ENCODE measurements around the gene ZC3H12C. TPM values are rescaled to one million over a fixed set of nuclear protein-coding genes. Genes with fewer than 3 reads are reported as not detected.
A peak's percentile ranks its signal among the peaks of the same experiment; 100 is the strongest.

Gene ZC3H12C
- total RNA-seq, 2 donors from 2014 or later, result 13.6 to 24.8 TPM

DNA sequence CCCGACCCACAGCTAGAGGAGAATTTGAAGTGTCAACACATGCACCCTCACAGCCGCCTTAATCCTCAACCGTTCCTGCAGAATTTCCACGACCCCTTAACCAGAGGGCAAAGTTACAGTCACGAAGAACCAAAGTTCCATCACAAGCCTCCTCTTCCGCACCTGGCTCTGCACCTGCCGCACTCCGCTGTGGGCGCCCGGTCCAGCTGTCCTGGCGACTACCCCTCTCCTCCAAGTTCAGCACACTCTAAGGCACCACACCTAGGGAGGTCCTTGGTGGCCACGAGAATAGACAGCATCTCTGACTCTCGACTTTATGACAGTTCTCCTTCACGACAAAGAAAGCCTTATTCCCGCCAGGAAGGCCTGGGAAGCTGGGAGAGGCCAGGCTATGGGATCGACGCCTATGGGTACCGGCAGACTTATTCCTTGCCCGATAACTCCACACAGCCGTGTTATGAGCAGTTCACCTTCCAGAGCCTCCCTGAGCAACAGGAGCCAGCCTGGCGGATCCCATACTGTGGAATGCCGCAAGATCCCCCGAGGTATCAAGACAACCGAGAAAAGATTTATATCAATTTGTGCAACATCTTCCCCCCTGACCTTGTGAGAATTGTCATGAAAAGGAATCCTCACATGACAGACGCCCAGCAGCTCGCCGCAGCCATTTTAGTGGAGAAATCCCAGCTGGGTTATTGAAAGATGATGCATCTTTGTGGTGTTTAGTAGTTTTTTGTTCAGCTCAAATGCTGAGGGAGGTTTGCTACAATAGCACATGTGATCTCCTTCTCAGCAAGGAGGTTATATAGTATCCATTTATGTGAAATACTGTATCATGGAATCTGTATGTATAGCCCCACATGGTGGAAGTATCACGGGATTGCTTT, 72.1 kb downstream of the ZC3H12C start:
- intact Hi-C loops (cut with DNase I), result no loop called here
- no peak for DNase-seq (ENCODE audit: low spot score)

DNA sequence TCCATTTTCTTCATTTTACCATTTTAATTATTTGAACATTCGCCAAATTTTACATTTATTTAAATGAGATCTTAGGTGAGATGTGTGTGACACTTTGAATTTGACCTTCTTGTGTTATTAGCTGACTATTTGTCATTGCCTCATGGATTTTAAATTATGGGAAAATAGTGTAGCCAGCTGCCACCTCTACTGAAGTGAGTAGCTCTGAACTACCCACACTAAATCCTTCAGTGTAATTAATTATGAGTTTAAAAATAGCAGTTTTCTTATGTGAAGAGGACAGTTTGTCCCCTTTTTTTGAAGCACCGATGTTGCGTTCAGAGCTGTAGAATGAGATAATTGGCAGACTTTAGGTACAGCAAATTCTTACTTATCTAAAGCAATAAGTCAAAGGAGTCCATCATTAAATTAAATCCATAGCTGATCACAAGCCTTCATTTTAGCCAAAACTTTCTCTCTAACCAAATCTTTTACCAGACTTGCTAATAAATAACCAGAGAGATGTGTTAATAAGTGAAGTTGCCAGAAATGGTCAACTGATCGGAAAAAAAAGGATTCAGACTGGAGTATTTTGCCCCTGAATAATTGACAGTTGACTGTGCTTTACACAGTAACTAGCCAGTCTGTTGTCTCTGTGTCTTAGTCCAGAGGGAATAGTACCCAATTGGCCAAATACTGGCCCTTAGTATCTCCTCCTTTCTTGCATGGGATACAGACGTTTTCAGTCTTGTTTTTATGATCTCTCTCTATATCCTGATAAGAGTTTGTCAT, 75.0 kb downstream of the ZC3H12C start:
- no peak for DNase-seq (ENCODE audit: low spot score)
- intact Hi-C loops (cut with DNase I), result no loop called here

- no peak for DNase-seq (ENCODE audit: low spot score)
- intact Hi-C loops (cut with DNase I), result no loop called here
Measured at GRCh38 chr11:110169738-110170137, 76.5 kb downstream of the ZC3H12C start.

DNA sequence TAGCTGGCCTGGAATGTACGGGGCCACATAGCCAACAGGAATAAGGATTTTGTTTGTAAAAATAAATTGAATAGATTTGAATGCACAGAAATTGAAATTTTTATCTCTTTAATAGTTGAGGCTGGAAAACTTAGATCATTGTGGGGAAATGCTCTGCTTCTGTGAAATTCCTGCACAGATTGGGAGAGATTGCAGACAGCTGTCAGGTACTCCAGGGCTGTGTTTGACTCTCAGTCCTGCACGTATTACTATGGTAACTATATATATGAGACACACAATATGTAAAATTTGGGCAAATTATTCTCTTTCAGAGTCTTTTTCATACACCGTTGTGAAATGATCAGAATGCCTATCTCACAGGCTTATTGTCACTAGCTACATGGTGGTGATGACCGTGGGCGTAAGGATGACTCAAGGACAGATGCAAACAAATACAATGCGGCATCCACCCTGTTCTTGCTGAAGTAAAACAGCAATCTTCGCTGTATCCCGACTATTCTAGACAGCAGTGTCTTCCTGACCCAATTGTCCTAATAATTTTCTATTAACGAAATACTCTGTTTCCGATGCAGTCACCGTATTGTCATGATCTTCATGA, 79.4 kb downstream of the ZC3H12C start:
- intact Hi-C loops (cut with DNase I), result no loop called here
- no peak for DNase-seq (ENCODE audit: low spot score)

DNA sequence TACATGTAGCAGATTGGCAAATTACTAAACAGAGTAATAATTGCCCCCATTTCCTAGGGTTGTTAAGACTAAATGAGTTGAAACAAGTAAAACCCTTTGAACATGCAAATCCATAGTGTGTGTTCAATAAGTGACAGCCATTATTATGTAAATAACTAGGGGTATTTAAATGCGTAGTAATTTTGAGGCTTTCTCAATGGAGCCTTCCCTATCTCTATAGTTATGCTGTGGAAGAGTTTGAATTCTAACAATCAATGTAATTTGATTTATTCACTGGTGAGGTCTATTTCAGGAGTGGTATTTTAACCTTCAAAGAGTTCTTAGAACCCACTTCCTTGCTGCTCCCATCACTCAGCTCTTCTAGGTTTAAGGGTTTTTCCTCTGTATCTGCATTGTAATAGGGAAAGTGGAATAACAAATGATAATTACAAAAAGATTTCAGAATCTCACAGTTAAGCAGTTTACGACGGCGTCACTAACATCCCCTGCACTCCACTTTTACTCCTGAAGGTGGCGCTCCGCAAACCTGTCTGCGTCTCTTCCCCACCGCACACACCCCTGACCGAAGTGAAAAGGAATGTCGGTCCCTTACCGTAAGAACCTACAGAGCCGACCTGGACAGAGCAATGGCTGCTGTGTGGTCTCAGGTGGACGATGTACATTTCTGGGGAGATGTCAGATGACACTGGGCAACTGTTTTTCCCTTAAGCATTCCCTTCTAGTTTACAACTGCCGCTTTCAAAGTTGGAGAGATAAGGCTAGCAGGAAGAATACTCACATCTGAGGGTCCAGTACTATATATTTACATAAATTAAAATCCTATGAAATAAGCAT, 80.8 kb downstream of the ZC3H12C start:
- intact Hi-C loops (cut with DNase I), result no loop called here

GRCh38 chr11:110174645-110175310, 81.6 kb downstream of the ZC3H12C start:
- DNase-seq (ENCODE audit: low spot score), result no peak
- intact Hi-C loops (cut with DNase I), result no loop called here

More for the DNA sequence above, 80.8 kb downstream of the ZC3H12C start:
- peak; percentile 85 for DNase-seq (ENCODE audit: low spot score)

DNA sequence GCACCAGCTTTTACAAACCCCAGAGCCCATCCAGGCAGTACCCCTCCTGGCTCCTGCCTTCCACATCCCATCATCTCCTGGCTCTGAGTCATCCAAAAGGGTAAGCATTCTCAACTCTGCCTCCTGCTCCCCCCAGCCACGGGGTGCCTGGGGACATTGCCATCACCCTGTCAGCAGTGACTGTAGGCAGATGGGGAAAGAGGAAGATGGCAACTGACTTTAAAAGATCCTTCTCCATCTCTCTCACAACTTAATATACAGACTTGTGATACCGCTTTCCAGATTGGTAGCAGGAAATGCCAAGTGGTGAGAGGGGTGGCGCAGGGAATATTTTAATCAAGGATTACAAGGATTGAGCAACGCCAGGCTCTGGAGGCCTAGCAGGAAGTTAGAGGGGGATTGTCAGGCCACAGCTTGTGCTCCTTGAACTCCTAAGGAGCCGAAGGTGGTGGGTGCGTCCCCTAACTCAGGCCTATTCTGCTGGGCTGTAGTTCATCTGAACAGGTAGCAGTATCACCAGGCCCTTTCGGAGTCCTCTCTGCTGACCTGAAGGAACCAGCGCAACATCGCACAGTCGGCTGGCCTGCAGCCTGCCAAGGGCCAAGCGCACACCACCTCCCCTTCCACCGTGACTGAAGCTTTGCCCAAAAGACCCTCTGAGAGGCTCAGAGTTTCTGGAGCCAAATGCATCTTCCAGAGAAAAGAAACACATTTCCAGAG, 83.3 kb downstream of the ZC3H12C start:
- intact Hi-C loops (cut with DNase I), result no loop called here
- no peak for DNase-seq (ENCODE audit: low spot score)

DNA sequence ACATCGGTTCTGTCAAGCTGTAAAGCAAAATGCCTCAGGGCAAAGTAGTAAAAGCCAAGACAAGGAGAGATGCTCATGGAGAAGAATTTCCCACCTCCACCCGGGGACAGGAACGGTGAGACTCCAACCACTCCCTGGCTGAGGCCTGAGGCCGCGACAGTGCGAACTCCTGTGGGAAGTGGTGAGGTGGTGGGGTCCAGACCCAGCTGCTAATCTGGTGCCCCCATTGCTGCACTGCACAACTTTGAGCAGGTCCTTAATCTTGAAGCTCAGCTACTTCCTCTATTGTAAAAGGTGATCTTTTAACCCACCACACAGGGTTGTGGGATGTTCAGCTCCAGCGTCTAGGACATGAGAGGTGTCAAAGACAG, 83.9 kb downstream of the ZC3H12C start:
- no peak for DNase-seq (ENCODE audit: low spot score)
- intact Hi-C loops (cut with DNase I), result no loop called here

DNA sequence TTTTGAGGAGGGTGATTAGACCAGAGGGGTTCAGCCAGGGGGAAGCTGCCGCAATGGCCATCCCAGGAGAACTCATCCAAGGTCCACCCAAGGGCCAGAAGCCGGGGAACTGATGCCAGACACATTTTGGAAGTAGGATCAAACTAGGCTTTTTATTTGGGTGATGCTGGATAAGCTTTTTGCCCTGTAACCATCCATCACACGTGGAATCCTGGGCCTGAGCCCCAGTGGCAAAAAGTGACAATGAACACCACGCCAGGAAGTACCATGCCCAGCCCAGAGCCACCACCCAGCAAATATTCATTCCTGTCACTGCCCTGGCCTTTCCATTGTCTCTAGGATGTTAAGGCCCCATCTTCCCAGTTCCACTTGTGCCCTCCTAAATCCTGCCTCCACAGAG, 85.9 kb downstream of the ZC3H12C start:
- no peak for DNase-seq (ENCODE audit: low spot score)

DNA sequence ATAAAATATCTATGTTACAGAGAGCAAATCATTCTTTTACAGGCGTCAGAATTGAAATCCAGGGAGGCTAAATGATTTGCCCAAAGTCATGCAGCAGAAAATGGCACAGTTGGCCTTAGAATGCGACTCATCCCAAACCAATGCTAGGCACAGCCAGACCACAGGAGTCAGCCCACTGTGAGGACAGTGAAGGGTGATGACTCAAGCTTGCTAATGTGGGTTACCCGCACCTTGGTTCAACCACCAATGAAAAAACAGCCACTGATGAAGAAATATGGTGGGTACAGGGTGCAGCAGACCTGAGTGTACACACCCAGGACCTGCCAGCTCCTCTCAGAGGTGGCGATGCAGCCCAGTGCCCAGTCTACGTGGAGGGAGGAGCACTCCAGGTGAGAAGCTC, 89.7 kb downstream of the ZC3H12C start:
- DNase-seq (ENCODE audit: low spot score), result peak; percentile 41
- intact Hi-C loops (cut with DNase I), result no loop called here

More for the DNA sequence above, 85.9 kb downstream of the ZC3H12C start:
- intact Hi-C loops (cut with DNase I), result no loop called here

DNA sequence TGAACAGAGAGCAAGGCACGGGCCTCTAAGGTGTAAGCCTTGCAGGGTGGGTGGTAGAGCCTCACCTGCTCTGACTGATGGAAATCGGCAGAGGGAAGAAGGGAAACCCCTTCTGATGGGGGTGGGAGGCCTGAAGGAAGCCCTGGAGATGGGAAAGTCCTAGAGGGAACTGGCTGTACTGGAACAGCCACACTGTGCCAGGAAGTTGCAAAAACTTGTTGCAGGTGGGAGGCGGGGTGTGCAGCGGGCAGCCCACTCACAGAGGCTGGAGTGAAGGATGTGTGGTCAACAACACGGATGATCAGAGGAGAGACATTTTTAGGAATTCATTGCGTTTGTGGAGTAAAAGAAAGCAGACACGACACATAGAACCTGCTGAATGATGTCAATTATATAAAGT, 91.3 kb downstream of the ZC3H12C start:
- DNase-seq (ENCODE audit: low spot score), result peak; percentile 36
- intact Hi-C loops (cut with DNase I), result no loop called here

DNA sequence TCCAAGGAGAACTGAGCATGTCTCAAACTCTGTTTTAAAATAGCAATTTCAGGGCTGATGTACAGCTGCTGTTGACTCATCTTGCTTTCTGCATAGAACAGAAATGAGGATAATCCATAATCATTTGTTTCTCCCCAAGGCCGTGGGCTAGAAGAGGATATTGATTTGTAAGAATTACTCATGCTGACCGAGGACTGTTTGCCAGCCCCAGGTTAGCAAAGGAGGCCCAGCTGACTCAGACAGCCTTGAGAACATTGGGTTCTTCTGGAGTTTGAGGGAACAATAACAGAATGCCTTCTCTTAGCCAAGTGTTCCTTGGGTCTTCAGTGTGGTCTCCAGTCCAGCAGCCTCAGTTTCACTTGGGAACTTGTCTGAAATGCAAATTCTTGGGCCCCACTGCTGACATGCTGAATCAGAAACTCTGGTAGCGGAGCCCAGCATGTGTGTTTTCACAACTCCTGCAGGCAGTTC, 92.0 kb downstream of the ZC3H12C start:
- peak; percentile 38 for DNase-seq (ENCODE audit: low spot score)
- intact Hi-C loops (cut with DNase I), result no loop called here

GRCh38 chr11:110185599-110185998, 92.4 kb downstream of the ZC3H12C start:
- no peak for DNase-seq (ENCODE audit: low spot score)

GRCh38 chr11:110186456-110186855, 93.3 kb downstream of the ZC3H12C start:
- intact Hi-C loops (cut with DNase I), result no loop called here
- DNase-seq (ENCODE audit: low spot score), result peak; percentile 49

More at GRCh38 chr11:110185599-110185998, 92.4 kb downstream of the ZC3H12C start:
- intact Hi-C loops (cut with DNase I), result no loop called here

DNA sequence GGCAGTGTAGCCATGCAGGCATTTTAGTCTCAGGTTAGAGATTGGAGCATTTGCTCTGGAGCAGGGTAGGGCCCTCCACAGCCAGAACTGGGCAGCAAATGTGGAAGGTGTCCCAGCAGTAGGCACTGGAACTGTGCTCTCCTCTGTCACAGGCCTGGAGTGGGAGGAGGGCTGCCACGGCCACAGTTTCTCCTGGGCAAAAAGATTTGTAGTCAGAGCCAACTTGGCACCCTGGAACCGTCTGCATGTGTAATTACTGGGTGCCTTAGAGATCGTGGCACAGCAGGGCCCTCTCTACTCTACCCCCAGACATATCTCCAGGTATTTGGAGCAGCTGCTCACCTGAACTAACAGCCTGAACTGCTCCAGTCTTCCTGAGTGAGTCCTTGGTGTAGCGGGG, 93.7 kb downstream of the ZC3H12C start:
- DNase-seq (ENCODE audit: low spot score), result peak; percentile 26
- intact Hi-C loops (cut with DNase I), result no loop called here

DNA sequence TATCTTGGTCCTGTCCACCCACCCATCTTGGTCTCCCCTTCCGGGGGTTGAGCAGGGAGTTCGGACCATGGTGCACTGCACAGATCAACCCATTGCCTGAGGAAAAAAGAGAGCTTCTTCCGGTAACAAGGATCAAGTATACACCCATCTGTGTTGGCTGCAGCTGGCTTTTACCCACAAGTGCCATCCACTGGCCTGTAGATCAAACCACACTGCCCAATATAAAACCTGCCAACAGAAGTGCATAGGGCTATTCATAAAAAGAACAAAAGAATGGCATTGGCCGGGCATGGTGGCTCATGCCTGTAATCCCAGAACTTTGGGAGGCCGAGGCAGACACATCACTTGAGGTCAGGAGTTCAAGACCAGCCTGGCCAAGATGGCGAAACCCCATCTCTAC, 94.5 kb downstream of the ZC3H12C start:
- intact Hi-C loops (cut with DNase I), result no loop called here
- DNase-seq (ENCODE audit: low spot score), result peak; percentile 24

DNA sequence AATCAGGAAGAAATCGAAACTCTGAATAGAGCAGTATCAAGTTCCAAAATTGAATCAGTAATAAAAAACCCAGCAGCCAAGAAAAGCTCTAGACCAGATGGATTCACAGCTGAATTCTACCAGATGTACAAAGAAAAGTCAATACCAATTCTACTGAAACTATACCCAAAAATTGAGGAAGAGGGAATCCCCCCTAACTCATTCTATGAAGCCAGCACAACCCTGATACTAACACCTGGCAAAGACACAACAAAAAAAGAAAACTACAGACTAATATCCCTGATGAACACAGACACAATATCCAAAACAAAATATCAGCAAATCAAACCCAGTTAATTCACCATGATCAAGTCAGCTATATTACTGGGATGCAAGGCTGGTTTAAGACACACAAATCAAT, 97.7 kb downstream of the ZC3H12C start:
- DNase-seq (ENCODE audit: low spot score), result no peak
- intact Hi-C loops (cut with DNase I), result no loop called here
